Thyroid gland (tissue), 4 donors: Measurements from ENCODE around the gene LENG9. TPM values are rescaled to one million over a fixed set of nuclear protein-coding genes. Genes with fewer than 3 reads are reported as not detected.

Experiments
- DNase-seq, 2 donors: peaks; one replicate each; pipeline ENCODE4 v3.0.0-alpha.2; 2019
- H3K27ac ChIP-seq, 3 donors: fragments of 200-600 bp; sonication (generic); 1 replicate in 2 of 3; 2 replicates in 1 of 3; pipeline ENCODE4 v1.5.1; 2016 to 2019; ENCODE audit warnings: mild to moderate bottlenecking in 1 of 3, moderate library complexity in 1 of 3
- H3K27me3 ChIP-seq: fragments of 200-600 bp; sonication (generic); one replicate; pipeline ENCODE4 v1.5.1; 2019
- H3K36me3 ChIP-seq, 2 donors: fragments of 200-600 bp; sonication (generic); one replicate each; pipeline ENCODE4 v1.5.1; 2016 to 2019
- H3K4me1 ChIP-seq, 2 donors: fragments of 200-600 bp; sonication (generic); one replicate each; pipeline ENCODE4 v1.5.1; 2017 to 2019
- H3K4me3 ChIP-seq, 3 donors: fragments of 200-600 bp; sonication (generic); replicated peaks in 1 of 3; 1 replicate in 2 of 3; 2 replicates in 1 of 3; pipeline ENCODE4 v1.5.1; 2016; ENCODE audit warnings: mild to moderate bottlenecking in 1 of 3
- H3K9me3 ChIP-seq: fragments of 200-600 bp; sonication (generic); one replicate; pipeline ENCODE4 v1.5.1; 2017
- CTCF ChIP-seq, 6 experiments: fragments of 200-600 bp in 3 of 6; fragments of 450-650 bp in 3 of 6; sonication (generic) in 3 of 6; IDR thresholded peaks; one replicate each; pipeline ENCODE4 v1.5.1; 2016 to 2019; ENCODE audit warnings: antibody characterized with exemption in 6 of 6, mild to moderate bottlenecking in 2 of 6, inconsistent platforms in 1 of 6, moderate library complexity in 1 of 6
- POLR2A ChIP-seq, 2 donors: fragments of 450-650 bp; IDR thresholded peaks; one replicate each; pipeline ENCODE4 v1.6.1; 2017; ENCODE audit warnings: antibody characterized with exemption in 2 of 2, mild to moderate bottlenecking in 2 of 2, moderate library complexity in 1 of 2
- WGBS, 2 donors: methylation state at CpG; one replicate each; pipeline ENCODE4 v1.1.5; 2017; 5-methylcytosine and 5-hydroxymethylcytosine counted together
- intact Hi-C: fragments of 100-400 bp; cut with DNase I; formaldehyde crosslinking; loops from one replicate; pipeline ENCODE4 v1.15.1; 2023
- total RNA-seq, 4 donors: library from RNA; depleted of rRNA; stranded (reverse); fragments of >200 nt; gene quantifications; one replicate each; pipeline ENCODE4 v1.2.3, GENCODE V29; 2016

The LENG9 gene
- total RNA-seq, 4 donors from 2014 or later: 1.3 to 4.6 (median 3.2) TPM

GRCh38 chr19:54422136-54422535 lies 41.4 kb downstream of the LENG9 start:
- 46 to 75% methylated on average over 12 to 19 of the region's 20 CpGs for WGBS, 2 donors
- Histone ChIP-seq H3K27ac (no peak overlapping the region), H3K4me1 (peaks cover 0 to 7% of the 10 kb centered on the region in 2 donors), H3K4me3 (no peak overlapping the region), H3K9me3 (no peaks in the 10 kb centered on the region), H3K36me3 (no peaks in the 10 kb centered on the region), H3K27me3 (no peaks in the 10 kb centered on the region)
- intact Hi-C loops: no loop called here
- no peak for DNase-seq
- no peak for TF ChIP-seq CTCF (IDR thresholded peaks at IDR 0.05)
- no peak for TF ChIP-seq POLR2A (IDR thresholded peaks at IDR 0.05)

GRCh38 chr19:54421521-54421920 lies 42.1 kb downstream of the LENG9 start:
- Histone ChIP-seq H3K4me3 (no peak overlapping the region), H3K9me3 (no peaks in the 10 kb centered on the region), H3K27ac (no peak overlapping the region), H3K27me3 (peaks cover 5% of the 10 kb centered on the region), H3K36me3 (no peaks in the 10 kb centered on the region), H3K4me1 (peaks cover 0 to 7% of the 10 kb centered on the region in 2 donors)
- TF ChIP-seq POLR2A (IDR thresholded peaks at IDR 0.05) (no peak), CTCF (IDR thresholded peaks at IDR 0.05) (no peak)
- WGBS, 2 donors: 73 to 87% methylated on average over 4 to 5 of the region's 7 CpGs
- intact Hi-C loops: no loop called here
- DNase-seq: no peak

GRCh38 chr19:54421169-54421516 lies 42.4 kb downstream of the LENG9 start:
- DNase-seq: no peak
- no peak overlapping the region for H3K27ac ChIP-seq
- H3K4me1 ChIP-seq: peaks cover 0 to 7% of the 10 kb centered on the region in 2 donors
- WGBS, 2 donors: 27 to 35% methylated on average over 5 to 8 of the region's 9 CpGs
- no peaks in the 10 kb centered on the region for H3K36me3 ChIP-seq
- intact Hi-C loops: no loop called here
- TF ChIP-seq POLR2A (IDR thresholded peaks at IDR 0.05) (no peak), CTCF (IDR thresholded peaks at IDR 0.05) (no peak)
- no peaks in the 10 kb centered on the region for H3K9me3 ChIP-seq
- no peak overlapping the region for H3K4me3 ChIP-seq
- H3K27me3 ChIP-seq: peaks cover 8% of the 10 kb centered on the region

- no peak for DNase-seq
- peaks cover 0 to 7% of the 10 kb centered on the region in 2 donors for H3K4me1 ChIP-seq
- peaks cover 12% of the 10 kb centered on the region for H3K27me3 ChIP-seq
- no peak overlapping the region for H3K4me3 ChIP-seq
- no peak for TF ChIP-seq POLR2A (IDR thresholded peaks at IDR 0.05)
- TF ChIP-seq CTCF (IDR thresholded peaks at IDR 0.05): no peak
- H3K27ac ChIP-seq: no peak overlapping the region
- WGBS, 2 donors: 7 to 20% methylated on average over 9 to 16 of the region's 37 CpGs
- no peaks in the 10 kb centered on the region for H3K36me3 ChIP-seq
- intact Hi-C loops: no loop called here
- no peaks in the 10 kb centered on the region for H3K9me3 ChIP-seq
Observed at GRCh38 chr19:54420383-54421168, 43.0 kb downstream of the LENG9 start.

- Histone ChIP-seq H3K27ac (no peak overlapping the region), H3K9me3 (no peaks in the 10 kb centered on the region), H3K36me3 (no peaks in the 10 kb centered on the region), H3K4me1 (peaks cover 0 to 7% of the 10 kb centered on the region in 2 donors), H3K27me3 (peaks cover 12% of the 10 kb centered on the region), H3K4me3 (no peak overlapping the region)
- intact Hi-C loops: no loop called here
- no peak for DNase-seq
- WGBS, 2 donors: 0 to 24% methylated on average over 1 to 7 of the region's 10 CpGs
- TF ChIP-seq POLR2A (IDR thresholded peaks at IDR 0.05) (no peak), CTCF (IDR thresholded peaks at IDR 0.05) (no peak)
Observed at GRCh38 chr19:54420068-54420382, 43.6 kb downstream of the LENG9 start.
